ENCODE results near the gene CYB5R2. TPM values are rescaled to one million over a fixed set of nuclear protein-coding genes. Genes with fewer than 3 reads are reported as not detected.

Gene CYB5R2
- total RNA-seq, 1 donor from 2014 or later: 24.6 TPM

GRCh38 chr11:7703740-7704139, 30.4 kb upstream of the CYB5R2 start:
- Histone ChIP-seq H3K4me1 (no peaks in the 10 kb centered on the region), H2AFZ (replicated peaks) (no peak overlapping the region), H3K79me2 (ENCODE audit: low read depth) (no peaks in the 10 kb centered on the region), H3F3A (ENCODE audit: low read depth) (no peaks in the 10 kb centered on the region), H3K9me3 (ENCODE audit: low read depth) (no peaks in the 10 kb centered on the region), H4K20me1 (ENCODE audit: low read depth) (no peaks in the 10 kb centered on the region), H3K4me3 (no peak overlapping the region), H3K9ac (no peak overlapping the region), H3K27me3 (no peaks in the 10 kb centered on the region), H3K27ac (no peak overlapping the region), H3K36me3 (no peaks in the 10 kb centered on the region), H3K4me2 (no peak overlapping the region)
- Mint-ChIP-seq H3K27ac (no peak overlapping the region), H3K36me3 (no peaks in the 10 kb centered on the region), H3K4me3 (no peak overlapping the region), H3K27me3 (ENCODE audit: insufficient read depth, low read depth) (no peaks in the 10 kb centered on the region), H3K9me3 (no peaks in the 10 kb centered on the region), H3K4me1 (no peaks in the 10 kb centered on the region)
- TF ChIP-seq EZH2phosphoT487 (IDR thresholded peaks at IDR 0.05) (no peak), EZH2 (IDR thresholded peaks at IDR 0.05) (no peak)
- TF ChIP-seq, protein P1, sequence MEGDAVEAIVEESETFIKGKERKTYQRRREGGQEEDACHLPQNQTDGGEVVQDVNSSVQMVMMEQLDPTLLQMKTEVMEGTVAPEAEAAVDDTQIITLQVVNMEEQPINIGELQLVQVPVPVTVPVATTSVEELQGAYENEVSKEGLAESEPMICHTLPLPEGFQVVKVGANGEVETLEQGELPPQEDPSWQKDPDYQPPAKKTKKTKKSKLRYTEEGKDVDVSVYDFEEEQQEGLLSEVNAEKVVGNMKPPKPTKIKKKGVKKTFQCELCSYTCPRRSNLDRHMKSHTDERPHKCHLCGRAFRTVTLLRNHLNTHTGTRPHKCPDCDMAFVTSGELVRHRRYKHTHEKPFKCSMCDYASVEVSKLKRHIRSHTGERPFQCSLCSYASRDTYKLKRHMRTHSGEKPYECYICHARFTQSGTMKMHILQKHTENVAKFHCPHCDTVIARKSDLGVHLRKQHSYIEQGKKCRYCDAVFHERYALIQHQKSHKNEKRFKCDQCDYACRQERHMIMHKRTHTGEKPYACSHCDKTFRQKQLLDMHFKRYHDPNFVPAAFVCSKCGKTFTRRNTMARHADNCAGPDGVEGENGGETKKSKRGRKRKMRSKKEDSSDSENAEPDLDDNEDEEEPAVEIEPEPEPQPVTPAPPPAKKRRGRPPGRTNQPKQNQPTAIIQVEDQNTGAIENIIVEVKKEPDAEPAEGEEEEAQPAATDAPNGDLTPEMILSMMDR (IDR thresholded peaks at IDR 0.05): no peak
- no peak for DNase-seq (ENCODE audit: low spot score)

DNA sequence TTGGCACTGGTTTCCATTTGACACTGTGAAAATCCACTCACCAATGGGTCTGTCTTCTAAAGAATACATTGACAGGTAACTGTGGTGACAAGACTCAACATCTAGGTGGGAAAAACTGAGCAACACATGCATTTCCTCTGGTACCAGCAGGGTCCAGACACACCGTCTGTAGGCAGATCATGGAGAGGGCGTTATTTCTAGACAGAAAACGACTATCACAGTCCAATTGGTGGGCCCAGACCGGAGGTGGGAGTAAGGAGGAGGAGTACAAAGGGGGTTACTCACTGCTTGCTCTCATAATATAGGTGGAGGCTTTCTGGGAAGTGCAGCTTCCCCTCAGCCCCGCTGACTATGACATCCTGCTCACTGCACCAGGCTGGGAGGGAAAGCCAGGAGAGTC, 23.1 kb upstream of the CYB5R2 start:
- no peak overlapping the region for H3K27ac Mint-ChIP-seq
- Histone ChIP-seq H3K27ac (no peak overlapping the region), H3K36me3 (no peaks in the 10 kb centered on the region), H2AFZ (replicated peaks) (no peak overlapping the region), H3K4me3 (no peak overlapping the region), H3K9me3 (ENCODE audit: low read depth) (no peaks in the 10 kb centered on the region), H3K4me2 (no peak overlapping the region), H4K20me1 (ENCODE audit: low read depth) (no peaks in the 10 kb centered on the region), H3K27me3 (no peaks in the 10 kb centered on the region), H3K4me1 (no peaks in the 10 kb centered on the region), H3K9ac (no peak overlapping the region), H3F3A (ENCODE audit: low read depth) (no peaks in the 10 kb centered on the region), H3K79me2 (ENCODE audit: low read depth) (no peaks in the 10 kb centered on the region)
- H3K4me3 Mint-ChIP-seq: no peak overlapping the region
- DNase-seq (ENCODE audit: low spot score): no peak
- no peaks in the 10 kb centered on the region for H3K9me3 Mint-ChIP-seq
- H3K27me3 Mint-ChIP-seq (ENCODE audit: insufficient read depth, low read depth): peaks cover 4% of the 10 kb centered on the region
- TF ChIP-seq EZH2phosphoT487 (IDR thresholded peaks at IDR 0.05): no peak
- no peak for TF ChIP-seq EZH2 (IDR thresholded peaks at IDR 0.05)
- TF ChIP-seq, protein P1 (IDR thresholded peaks at IDR 0.05): no peak
- no peaks in the 10 kb centered on the region for H3K36me3 Mint-ChIP-seq
- no peaks in the 10 kb centered on the region for H3K4me1 Mint-ChIP-seq

GRCh38 chr11:7694235-7694634, 20.9 kb upstream of the CYB5R2 start:
- H3K4me3 ChIP-seq: no peak overlapping the region
- H2AFZ ChIP-seq (replicated peaks): no peak overlapping the region
- no peak overlapping the region for H3K4me2 ChIP-seq
- no peaks in the 10 kb centered on the region for H3K4me1 Mint-ChIP-seq
- no peak overlapping the region for H3K27ac ChIP-seq
- no peaks in the 10 kb centered on the region for H4K20me1 ChIP-seq (ENCODE audit: low read depth)
- H3K9ac ChIP-seq: no peak overlapping the region
- H3K9me3 ChIP-seq (ENCODE audit: low read depth): no peaks in the 10 kb centered on the region
- DNase-seq (ENCODE audit: low spot score): no peak
- no peaks in the 10 kb centered on the region for H3K9me3 Mint-ChIP-seq
- no peaks in the 10 kb centered on the region for H3K79me2 ChIP-seq (ENCODE audit: low read depth)
- no peaks in the 10 kb centered on the region for H3K27me3 ChIP-seq
- TF ChIP-seq, protein P1 (IDR thresholded peaks at IDR 0.05): no peak
- TF ChIP-seq EZH2phosphoT487 (IDR thresholded peaks at IDR 0.05) (no peak), EZH2 (IDR thresholded peaks at IDR 0.05) (no peak)
- H3K27me3 Mint-ChIP-seq (ENCODE audit: insufficient read depth, low read depth): peaks cover 4% of the 10 kb centered on the region
- H3K27ac Mint-ChIP-seq: no peak overlapping the region
- no peaks in the 10 kb centered on the region for H3F3A ChIP-seq (ENCODE audit: low read depth)
- H3K36me3 ChIP-seq: no peaks in the 10 kb centered on the region
- H3K4me3 Mint-ChIP-seq: no peak overlapping the region
- no peaks in the 10 kb centered on the region for H3K4me1 ChIP-seq
- no peaks in the 10 kb centered on the region for H3K36me3 Mint-ChIP-seq

Data from neural progenitor cell (in vitro differentiated cells).